RPMI8226 (cell line): Measurements from ENCODE around the gene ANO4.
"Not testable (repeated sequence)": the region's sequence is repeated elsewhere in the genome, so short reads cannot be mapped to it uniquely, and the experiment has no call there.

ENCODE experiments used
- DNase-seq: peaks from one replicate; pipeline ENCODE4 v3.0.0-alpha.2; 2015

The ANO4 gene

DNA sequence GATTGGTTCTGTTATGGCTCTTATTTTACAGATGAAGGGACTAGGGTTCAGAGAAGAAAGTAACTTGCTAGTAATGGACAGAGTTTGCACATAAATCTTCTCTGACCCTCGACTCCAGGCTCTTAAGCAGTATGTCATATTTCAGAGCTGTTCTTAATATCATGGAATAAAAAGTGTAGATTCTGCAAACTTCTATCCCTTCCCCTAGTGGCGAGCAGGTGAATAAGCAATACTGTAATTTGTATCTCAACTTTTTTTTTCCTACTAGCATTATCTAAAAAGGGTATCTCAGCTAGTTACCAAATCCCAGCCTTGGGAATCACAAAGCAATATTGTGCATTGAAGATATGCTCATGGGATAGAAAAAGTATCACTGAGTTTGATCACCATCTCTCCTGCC lies 83.2 kb downstream of the ANO4 start:
- no peak for DNase-seq

DNA sequence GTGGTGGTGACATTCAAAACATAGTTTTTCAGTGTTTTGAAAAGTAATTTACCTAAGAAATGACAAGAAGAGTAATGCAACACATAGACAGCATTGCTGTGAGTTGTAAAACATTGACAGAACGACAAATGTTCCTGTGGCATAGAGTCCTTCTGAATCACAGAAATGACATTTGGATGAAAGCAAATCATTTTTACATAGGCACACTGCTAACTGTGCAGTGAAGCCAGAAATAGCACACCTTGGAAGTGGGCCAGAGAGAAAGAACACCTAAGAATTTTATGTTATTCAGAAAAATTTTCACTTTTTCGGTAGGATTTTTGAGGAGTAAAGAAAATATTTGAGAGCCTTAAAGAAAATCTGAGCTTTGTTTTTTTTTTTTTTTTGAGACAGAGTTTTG lies 100.6 kb downstream of the ANO4 start:
- DNase-seq: no peak

GRCh38 chr12:100896192-100896591 lies 101.6 kb downstream of the ANO4 start:
- no peak for DNase-seq

DNA sequence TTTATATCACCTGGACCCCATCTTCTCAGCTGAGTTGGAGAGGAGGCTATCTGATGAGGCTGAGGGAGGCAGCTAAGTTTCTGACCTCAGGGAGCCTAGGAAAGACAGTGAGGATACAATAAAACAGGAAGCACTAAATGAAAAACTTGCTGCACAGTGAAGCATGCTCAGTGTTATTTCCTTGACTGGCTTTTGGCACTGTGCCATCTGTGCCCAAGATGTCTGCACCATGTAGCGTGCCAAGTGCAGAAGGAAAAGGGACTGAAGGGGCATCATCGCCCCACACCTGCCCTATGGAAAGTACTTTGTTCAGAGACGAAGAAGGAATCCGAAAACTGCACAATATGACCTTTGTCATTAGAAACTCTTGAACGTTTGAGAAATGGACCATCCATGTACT lies 102.7 kb downstream of the ANO4 start:
- DNase-seq: peak; percentile 12

DNA sequence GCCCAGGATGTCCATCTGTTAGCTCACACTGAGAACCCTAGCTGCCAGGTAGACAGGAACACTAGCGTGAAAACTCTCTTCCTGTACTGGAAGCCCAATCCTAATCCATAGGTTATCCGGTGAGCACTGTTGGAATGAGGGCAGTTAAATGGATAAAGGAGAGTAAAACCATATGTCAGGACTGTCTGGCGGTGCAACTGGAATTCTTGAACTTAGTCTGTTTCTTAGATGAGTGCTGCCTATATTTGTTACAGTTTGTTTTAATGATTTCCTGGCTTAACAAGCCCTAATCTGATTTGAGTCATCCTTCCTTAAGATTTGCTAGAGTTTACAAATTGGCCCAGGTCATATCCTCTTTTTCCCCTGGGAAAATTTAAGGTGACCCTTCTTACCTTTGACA lies 104.7 kb downstream of the ANO4 start:
- no peak for DNase-seq

GRCh38 chr12:100900808-100901207 lies 106.2 kb downstream of the ANO4 start:
- no peak for DNase-seq

DNA sequence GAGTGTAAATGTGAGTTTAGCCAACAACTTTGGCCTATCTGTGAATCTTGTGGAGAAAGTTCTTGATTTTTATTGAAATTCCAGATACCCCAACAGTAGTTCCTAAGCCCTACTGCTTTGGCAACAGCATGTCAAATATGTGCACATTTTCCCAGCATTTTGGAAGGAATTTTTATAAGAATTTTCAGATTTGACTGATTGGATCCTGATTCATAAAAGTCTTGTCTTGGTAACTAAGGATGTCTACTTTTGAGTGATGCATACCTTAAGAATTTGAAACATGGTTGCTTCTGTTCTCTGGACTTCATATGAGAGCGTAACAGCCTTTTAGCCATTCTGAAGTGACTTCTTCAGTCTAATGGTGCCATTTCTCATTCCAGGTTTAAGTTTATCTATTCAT lies 106.7 kb downstream of the ANO4 start:
- no peak for DNase-seq

DNA sequence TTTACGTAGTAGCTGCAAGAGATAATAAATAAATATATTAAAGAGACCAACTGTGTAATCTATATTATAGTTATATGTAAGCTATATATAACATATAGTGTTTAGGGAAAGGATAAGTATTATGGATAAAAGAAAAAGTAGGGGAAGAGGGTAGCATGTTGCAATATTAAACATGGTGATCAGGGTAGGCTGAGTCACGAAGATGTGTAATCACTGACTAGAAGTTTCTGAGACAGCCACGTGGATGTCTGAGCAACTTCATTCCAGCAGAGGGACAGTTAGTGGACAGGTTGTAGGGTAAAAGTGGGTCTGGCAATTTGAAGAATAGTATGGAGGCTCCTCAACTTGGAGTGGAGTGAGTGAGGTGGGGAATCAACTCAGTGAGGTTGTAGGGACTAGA lies 109.7 kb downstream of the ANO4 start:
- no peak for DNase-seq

GRCh38 chr12:100908501-100908900 lies 113.9 kb downstream of the ANO4 start:
- DNase-seq: no peak

GRCh38 chr12:100913872-100914592 lies 119.5 kb downstream of the ANO4 start:
- no peak for DNase-seq

GRCh38 chr12:100919116-100919515 lies 124.5 kb downstream of the ANO4 start:
- DNase-seq: no peak

- DNase-seq: no peak
Measured at GRCh38 chr12:100920493-100920892, 125.9 kb downstream of the ANO4 start.

- peak; percentile 8 for DNase-seq
Measured at GRCh38 chr12:100926669-100927248, 132.2 kb downstream of the ANO4 start.

DNA sequence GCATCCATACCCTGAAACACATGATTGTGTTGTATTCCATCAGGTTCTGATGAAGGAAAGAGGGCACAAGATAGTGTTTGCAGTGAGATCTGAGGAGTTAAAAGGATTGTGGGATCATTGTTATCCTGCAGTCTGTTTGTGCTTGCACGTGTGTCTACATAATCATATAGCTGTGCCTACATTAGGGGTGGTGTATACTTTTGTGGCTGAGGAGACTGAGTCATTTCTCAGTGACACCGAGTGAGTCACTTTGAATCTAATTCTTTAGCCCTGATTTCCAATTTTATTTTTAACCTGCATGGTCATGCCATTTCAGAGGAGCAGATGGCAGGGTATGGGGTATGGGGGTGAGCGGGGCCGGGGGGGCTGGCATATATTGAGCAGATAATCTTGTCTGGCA lies 133.2 kb downstream of the ANO4 start:
- no peak for DNase-seq

DNA sequence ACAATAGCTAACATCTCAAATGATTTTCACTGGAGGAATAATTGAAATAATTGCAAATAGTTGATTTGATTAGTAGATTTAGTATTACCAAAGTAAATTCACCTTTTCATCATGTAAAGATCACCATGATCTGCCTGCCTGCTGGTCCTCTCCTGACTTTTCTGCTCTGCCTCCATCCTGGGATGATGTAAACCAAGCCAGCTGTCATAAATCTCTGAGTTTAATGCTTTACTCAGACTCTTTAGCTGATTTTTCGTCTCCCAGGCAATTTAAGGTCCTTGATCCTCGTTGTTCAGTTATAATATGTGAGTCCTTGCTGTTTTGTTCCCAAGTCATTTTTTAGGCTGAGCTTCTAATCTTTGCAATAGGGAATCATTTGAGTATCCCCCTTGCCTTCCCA lies 138.0 kb downstream of the ANO4 start:
- DNase-seq: no peak

GRCh38 chr12:100933531-100933930 lies 139.0 kb downstream of the ANO4 start:
- DNase-seq: not testable (repeated sequence)

GRCh38 chr12:100935929-100936328 lies 141.4 kb downstream of the ANO4 start:
- no peak for DNase-seq

GRCh38 chr12:100936661-100937060 lies 142.1 kb downstream of the ANO4 start:
- no peak for DNase-seq

- DNase-seq: no peak
Measured at GRCh38 chr12:100940503-100940902, 145.9 kb downstream of the ANO4 start.

DNA sequence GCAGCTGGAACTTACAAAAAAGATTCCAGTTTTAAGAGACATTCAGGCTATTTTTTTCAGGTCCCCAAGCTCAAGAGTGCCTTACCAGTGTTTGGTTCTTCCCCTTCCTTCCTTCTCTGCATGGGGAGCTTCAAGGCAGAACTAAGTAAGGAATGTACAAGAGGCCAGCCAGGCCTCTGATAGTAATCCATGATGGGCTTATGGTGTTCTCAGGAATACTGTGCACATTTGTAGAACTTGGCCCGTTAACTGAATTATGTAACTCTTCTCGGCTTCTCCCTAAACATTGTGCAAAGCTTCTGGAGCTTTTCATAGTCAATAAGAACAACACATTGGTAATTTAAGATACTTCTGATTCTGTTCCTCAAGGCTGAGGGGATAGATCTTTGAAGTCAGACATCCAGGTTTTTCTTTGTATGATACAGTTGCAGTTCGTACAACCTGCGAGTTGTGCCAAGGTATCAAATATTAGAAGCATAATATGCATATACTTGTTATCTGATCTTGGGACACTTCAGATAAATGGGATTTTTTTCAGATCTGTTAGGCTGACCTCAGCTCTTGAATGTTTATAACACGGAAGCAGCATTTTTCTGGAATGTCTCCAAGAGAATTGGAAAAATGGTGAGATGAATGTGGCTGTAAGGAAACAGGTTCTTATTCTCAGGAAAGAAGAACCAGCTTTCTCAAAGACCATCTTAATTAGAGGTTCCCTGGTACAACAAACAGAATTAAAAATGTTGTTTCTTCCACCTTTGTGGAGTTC lies 148.6 kb downstream of the ANO4 start:
- no peak for DNase-seq

- DNase-seq: no peak
Measured at GRCh38 chr12:100951756-100952155, 157.2 kb downstream of the ANO4 start.

GRCh38 chr12:100953217-100953616 lies 158.6 kb downstream of the ANO4 start:
- DNase-seq: peak; percentile 32

GRCh38 chr12:100953677-100954076 lies 159.1 kb downstream of the ANO4 start:
- no peak for DNase-seq

GRCh38 chr12:100954118-100954517 lies 159.5 kb downstream of the ANO4 start:
- DNase-seq: no peak
